Astrocyte (in vitro differentiated cells and primary cell): ENCODE measurements around the gene NPB.

ENCODE experiments used
- EZH2 ChIP-seq: IDR thresholded peaks from 2 replicates; pipeline ENCODE4 v1.6.1; 2012; ENCODE audit warnings: mild to moderate bottlenecking, low read length, inconsistent platforms; ENCODE audit not compliant: insufficient read depth
- TF ChIP-seq, protein P1 (sequence below): IDR thresholded peaks from 2 replicates; pipeline ENCODE4 v1.5.1; 2011; ENCODE audit warnings: low read depth, mild to moderate bottlenecking, inconsistent platforms, low read length, moderate library complexity; ENCODE audit not compliant: insufficient read depth

DNA sequence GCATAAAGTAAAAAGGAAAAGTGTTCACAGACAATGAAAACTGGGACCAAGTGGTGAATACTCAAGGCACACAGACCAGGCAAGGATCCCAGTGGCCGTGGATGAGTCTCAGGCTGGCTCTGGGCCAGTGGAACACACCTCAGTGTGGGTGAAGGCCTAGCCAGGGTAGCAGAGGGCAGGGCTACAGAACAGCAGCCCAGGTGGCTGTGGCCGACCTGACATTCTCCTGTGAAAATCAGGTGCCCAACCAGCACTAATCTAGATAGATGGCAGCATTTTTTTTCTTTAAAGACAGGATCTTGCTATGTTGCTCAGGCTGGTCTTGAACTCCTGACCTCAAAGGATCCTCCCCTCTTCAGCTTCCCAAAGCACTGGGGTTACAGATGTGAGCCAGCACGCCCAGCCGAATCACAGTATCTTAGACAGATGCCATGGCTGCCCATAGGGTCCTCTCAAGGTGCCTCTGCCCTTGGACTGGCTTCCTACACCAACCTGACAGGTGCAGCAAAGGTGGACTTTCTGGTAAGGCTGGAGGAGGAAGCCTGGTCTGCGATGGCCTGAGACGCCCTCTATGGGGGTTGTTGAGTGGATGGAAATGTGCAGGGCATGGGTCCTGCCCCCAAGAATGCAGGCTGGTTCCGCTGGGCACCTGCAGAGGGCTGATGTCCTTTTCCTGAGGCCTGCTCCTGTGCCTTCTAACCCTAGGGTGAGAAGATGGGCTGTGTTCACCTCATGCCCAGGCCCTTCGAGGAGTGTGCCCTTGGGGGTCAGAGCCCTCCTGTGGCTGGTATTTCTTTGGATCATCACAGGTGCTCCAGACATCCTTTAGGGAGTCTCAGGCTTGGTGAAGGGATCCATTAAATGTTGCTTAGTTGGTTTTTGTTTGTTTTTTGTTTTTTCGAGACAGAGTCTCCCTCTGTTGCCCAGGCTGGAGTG lies 37.9 kb upstream of the NPB start:
- TF ChIP-seq, protein P1, sequence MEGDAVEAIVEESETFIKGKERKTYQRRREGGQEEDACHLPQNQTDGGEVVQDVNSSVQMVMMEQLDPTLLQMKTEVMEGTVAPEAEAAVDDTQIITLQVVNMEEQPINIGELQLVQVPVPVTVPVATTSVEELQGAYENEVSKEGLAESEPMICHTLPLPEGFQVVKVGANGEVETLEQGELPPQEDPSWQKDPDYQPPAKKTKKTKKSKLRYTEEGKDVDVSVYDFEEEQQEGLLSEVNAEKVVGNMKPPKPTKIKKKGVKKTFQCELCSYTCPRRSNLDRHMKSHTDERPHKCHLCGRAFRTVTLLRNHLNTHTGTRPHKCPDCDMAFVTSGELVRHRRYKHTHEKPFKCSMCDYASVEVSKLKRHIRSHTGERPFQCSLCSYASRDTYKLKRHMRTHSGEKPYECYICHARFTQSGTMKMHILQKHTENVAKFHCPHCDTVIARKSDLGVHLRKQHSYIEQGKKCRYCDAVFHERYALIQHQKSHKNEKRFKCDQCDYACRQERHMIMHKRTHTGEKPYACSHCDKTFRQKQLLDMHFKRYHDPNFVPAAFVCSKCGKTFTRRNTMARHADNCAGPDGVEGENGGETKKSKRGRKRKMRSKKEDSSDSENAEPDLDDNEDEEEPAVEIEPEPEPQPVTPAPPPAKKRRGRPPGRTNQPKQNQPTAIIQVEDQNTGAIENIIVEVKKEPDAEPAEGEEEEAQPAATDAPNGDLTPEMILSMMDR: no peak
- no peak for TF ChIP-seq EZH2
